GM19438 (cell line): ENCODE data around the gene DUXA.
A peak's percentile ranks its signal among the peaks of the same experiment; 100 is the strongest.
"Not testable (repeated sequence)": the region's sequence is repeated elsewhere in the genome, so short reads cannot be mapped to it uniquely, and the experiment has no call there.

ENCODE experiments used
- ATAC-seq: cut with Tn5 transposase; IDR thresholded peaks from one replicate; pipeline ENCODE4 v1.9.1; 2021; ENCODE audit warnings: low read depth; ENCODE audit not compliant: unreplicated experiment

The DUXA gene

DNA sequence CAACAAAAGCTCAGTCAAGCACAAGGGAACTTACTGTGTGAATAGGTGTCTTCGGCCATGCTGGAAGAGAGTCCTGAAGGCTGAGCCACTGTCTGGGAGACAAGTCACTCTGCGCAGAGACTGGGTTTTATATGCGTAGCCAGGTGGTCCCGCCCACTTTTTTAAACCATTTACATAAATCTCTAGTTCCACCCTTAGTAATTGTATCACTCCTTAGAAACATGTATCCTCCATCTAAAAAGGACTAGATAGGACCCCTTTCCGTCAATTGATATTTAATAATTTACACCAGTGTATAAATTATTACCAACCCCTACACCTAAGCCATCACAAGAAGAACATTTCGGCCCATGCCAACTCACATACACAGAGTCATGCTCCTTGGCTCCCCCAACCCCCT is at the start of gene DUXA:
Gene DUXA (minus strand): TSS at position 101 of the 400 bp plus-strand sequence. CDS start 42 bp downstream, at position 59.
- ATAC-seq = no peak

DNA sequence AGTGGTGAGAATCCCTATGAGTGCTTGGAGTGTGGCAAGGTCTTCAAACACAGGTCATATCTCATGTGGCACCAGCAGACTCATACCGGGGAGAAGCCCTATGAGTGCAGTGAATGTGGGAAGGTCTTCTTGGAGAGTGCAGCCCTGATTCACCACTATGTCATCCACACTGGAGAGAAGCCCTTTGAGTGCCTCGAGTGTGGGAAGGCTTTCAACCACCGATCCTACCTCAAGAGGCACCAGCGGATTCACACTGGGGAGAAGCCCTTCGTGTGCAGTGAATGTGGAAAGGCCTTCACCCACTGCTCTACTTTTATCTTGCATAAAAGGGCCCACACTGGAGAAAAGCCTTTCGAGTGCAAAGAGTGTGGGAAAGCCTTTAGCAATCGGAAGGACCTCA is 44.8 kb upstream of the DUXA start:
- no peak for ATAC-seq

DNA sequence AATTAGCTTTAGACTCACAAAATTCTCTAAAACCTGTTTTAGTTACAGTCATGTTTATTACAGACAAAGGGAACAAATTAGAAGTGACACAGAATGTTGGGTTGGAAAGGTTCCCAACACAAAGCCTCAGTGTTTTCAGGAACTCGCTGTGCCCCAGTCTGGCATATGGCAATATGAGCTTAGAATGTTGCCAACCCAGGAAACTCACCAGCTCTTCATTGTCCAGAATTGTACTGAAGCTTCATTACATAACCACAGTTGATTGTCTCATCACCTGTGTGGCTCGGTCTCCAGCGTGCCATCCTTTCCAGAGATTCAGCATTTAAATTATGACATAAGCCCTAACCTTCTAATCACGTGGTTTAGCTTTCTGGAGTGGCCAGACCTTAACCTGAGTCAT is 43.1 kb upstream of the DUXA start:
- no peak for ATAC-seq

DNA sequence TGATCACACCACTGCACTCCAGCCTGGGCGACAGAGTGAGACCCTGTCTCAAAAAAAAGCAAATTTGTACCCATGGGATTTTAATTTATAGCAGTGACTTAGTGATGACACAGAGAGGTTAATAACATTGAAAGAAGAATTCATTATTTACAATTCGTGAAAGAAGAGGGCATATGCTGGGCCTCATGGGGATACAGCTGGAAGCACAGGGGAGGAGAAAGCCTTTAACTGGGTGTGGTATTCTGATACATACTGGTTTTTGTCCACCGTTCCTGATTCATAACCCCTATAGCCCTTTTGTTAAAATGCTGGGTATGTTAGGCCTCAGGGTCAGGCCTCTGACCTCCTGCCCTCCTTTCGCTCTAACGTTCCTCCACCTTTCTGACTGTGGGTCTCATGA is 34.9 kb upstream of the DUXA start:
- no peak for ATAC-seq

DNA sequence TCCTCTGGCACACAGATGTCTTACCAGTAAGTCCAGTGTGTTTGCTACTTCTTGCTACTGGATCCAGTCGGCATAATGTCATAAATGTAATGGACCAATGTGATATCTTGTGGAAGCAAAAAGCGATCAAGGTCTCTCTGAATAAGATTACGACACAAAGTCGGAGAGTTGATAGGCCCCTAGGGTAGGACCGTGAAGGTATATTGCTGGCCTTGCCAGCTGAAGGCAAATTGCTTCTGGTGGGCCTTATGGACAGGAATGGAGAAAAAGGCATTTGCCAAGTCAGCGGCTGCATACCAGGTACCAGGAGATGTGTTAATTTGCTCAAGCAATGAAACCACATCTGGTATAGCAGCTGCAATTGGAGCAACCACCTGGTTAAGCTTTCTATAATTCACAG is 30.6 kb upstream of the DUXA start:
- ATAC-seq = not testable (repeated sequence)

DNA sequence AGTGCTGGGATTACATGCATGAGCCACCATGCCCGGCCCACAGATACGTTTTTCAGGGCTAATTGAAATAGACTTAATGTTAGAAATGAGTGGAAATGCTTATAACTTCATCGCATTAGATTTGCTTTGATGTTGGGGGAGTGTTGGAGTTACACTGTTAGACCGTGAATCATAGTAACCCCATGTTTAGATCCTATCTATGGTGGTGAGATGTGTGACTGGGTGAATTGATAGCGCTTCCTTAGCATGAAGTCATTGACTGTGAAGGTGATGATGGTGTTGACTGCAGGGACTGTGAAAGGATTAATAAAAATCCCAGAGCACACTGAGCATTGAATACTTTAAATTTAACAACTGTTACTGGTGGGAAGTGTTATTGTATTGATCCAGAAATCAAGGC is 25.7 kb upstream of the DUXA start:
- ATAC-seq = no peak

DNA sequence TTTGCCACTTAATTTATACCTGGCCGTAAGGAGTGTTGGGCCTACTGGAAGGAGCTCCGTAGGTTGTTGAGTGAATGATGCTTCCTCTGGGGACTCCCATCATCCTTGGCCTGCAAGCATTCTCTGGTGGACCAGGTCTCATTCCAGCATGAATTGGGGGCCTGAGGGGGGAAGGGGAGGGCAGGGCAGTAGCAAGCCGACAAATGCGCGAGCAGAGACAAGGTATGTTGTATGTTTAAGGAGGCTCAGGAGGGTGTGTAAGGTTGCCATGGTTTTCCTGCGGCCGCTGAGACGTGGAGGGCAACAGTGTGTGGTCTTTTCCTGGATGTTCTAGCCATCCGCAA is 24.8 kb upstream of the DUXA start:
- ATAC-seq = no peak

DNA sequence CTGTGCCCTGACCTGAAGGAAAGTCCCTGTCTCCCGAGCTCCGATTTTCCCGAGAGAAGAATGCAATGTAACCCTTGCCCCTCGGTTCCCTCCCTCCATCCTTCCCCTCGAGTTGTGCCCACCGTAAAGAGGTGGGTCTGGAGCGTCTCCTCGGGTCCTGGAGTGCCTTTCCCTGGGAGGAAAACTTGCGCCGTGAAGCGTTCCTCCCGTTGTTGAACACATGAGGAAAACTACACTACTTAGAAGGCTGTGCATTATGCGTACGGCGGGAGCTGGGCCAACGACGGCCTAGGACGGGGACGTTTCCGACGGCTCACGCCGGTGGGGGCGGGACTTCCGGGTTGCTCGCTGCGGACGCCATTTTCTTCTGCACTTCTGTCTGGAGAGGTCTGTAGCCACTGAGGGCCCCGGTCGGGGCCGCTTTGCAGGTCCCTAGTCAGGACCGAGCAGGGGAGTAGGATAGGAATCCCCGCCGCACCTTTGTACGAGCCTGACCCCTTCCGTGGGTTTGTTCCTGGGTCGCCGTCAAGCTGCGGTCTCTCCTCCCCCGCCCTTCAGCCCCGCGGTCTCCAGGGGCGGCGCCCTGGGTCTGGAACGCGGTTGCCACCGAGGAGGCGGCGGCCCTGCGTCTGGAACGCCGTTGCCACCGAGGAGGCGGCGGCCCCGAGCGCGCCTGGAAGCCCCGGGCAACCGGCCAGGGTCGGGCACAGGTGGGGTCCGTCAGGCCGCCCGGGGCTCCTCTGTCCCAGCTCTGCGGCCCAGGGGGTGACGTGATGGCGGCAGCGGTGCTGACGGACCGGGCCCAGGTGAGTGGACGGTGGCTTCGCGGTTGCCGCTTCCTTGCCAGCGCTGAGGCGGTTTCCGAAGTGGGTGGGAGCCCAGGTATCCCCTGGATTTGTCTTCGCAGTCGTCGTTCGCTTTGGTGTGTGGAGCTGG is 24.1 kb upstream of the DUXA start, which contains the start of gene ZNF264:
Gene ZNF264 (plus strand): TSS at position 360 of the 936 bp plus-strand sequence. CDS start 414 bp downstream, at position 774.
- peak; percentile 96 for ATAC-seq

DNA sequence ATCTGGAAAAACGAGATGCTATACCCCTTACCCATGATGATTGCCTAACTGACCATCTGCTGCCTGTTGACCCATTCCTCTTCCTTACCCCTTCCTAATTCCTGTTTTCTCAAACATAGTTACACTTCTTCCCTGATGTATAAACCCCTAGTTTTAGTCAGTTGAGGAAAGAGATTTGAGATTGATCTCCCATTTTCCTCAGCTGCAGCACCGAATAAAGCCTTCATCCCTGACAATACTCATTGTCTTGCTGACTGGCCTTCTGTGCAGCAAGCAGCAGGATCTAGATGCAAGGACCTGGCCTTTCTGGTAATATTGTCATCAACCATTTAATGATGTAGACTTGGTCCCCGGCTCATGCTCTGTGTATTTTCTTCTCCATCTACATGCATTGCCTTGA is 23.0 kb upstream of the DUXA start:
- ATAC-seq = no peak

DNA sequence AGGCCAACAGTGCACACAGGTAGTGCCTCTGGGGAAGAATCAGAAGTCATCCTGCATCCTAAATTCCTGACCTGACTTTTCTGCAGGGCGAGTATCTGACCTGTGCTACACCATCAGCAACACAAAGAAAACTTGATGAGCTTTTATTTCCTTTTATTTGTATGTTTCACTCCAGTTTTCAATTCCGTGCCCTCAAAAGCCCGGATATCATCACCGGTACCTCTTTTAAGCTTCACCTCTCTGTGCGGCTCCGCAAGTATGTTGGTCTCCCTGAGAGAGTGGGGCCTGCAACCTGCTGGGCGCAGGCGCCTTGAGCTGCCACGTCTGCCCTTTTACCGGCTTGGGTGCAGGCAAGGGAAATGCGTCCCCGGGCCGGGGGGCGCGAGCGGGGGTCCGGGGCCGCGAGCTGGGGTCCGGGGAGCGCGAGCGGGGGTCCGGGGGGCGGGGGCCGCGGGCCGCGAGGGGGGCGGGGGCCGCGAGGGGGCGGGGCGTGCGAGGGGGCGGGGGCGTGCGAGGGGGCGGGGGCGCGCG is 4.3 kb upstream of the DUXA start:
- ATAC-seq = no peak

DNA sequence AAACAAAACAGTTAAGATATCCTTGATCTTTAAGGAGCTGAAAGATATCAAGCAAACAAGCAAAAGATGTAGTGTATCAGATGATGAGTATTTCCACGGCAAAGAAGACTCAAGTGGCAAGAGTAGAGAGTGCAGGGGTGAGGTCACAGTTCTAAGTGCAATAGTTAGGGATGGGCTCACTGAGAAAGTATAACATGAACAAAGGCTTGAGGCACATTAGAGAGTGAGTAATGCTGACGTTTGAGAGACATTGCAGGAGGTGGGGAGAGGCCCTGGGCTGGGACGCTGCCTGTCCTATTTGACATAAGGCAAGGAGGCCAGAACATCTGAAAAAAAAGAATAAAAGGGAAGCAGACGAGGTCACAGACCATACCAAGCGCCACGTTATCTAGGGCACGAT is 1.4 kb downstream of the DUXA start:
- no peak for ATAC-seq

DNA sequence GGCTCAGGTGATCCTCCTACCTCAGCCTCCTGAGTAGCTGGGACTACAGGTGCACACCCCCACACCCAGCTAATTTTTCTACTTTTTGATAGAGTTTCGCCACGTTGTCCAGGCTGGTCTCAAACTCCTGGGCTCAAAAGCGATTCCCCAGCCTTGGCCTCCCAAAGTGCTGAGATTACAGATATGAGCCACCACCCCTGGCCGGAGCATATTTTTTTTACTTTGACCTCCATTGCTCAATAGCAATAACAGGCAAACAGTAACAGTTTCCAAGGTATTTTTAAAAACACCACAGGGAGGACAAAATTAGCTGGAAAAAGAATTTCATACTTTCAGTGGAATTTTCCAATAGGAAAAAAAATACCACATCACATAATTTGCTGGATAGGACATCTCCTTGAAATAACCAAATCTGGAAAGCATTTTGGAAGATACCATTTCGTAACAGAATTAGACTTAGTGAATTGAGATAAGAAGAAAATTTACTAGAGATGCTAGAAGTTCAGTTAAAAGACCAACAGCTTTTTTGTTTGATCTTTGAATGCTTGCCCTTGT is 5.2 kb downstream of the DUXA start:
- no peak for ATAC-seq

DNA sequence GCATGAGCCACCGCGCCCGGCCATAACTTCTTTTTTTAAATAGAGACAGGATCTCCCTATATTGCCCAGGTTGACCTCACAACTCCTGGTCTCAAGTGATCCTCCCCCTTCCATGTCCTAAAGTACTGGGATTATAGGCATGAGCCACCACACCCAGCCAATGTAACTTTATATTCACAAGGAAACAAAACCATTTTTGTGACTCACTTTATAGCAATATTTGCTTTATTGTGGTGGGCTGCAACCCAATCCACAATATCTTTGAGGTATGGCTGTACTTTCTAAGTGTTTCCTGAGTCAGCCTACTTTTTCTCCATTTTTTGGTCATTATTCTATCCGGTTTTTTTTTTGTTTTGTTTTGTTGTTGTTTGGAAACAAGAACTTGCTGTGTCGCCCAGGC is 14.4 kb downstream of the DUXA start:
- ATAC-seq = no peak

DNA sequence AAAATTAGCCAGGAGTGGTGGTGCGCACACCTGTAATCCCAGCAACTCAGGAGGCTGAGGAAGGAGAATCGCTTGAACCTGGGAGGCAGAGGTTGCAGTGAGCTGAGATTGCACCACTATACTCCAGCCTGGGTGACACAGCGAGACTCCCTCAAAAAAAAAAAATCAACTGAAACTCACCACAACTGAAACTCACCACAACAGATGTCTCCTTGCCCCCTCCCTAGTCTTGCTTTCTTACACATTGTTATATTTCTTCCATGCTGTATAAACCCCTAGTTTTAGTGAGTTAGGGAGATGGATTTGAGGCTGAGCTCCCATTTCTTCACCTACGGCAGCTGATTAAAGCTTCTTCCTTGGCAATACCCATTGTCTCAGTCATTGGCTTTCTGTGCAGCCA is 25.6 kb downstream of the DUXA start:
- no peak for ATAC-seq

DNA sequence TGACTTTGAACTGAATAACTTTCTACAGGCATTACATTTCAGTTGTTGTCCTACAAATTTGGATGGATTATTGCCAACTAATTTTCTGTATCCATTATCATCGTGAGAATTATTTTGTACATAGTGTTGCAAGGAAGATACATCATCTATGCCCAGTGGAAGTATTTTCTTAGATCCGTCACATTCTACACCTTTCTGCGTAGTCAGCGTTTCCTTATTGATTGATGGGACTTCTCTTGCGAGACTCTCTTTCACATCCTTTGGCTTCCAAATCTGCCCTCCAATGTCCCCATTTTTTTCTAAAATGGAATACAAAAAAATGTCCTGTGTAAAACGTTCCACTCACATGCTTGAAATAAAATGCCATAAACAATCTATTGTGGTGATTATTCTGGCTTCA is 31.5 kb downstream of the DUXA start:
- no peak for ATAC-seq

DNA sequence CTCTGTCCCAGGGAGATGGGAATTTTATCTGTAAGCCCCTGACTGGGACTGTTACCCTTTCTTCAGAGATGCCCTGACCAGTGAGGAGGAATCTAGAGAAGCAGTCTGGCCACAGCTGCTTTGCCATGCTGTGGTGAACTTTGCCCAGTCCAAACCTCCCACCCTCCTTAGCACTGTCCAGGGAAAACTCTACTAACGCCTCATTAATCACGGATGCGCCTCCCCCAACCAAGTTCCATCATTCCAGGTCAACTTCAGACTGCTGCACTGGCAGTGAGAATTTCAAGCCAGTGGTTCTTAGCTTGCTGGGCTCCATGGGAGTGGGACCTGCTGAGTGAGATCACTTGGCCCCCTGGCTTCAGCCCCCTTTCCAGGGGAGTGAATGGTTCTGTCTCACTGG is 39.9 kb downstream of the DUXA start:
- not testable (repeated sequence) for ATAC-seq

DNA sequence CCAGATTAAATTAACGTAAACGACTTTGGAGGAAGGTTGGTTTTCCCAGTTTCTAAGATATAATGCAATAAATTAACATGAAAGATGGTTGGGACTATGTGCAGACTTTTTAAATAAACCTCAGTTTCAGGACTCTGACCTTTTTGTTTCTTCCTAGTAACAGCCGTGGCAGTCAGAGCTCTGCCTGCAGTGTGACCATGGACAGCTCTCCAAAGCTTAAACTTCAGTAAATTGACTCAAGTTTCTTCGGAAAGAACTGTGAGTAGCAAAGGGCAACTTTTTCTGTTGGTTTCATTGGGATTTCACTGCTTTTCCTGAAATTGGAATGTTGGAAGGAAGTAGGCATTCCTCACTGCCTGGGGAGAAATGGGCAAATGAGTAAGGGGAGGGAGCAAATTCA is 43.4 kb downstream of the DUXA start:
- ATAC-seq = no peak

DNA sequence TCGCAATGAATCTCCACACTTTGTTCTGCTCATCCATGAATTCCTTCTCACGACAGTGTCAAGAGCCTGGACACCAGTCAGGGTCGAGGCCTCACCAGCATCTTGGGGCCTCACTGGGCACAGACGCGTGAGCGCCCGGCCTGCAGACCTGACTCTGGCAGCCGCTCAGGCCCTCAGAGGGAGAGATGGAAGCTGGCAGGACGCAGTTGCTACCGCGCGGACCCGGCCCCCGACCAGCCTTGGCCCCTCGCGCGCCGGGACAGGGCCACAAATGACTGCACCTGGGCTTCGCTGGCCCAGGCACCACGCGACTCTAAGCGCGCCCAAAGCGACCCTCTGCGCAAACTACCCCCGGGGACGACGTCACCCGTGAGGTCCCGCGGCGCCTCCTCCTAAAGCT is 48.4 kb downstream of the DUXA start:
- ATAC-seq = no peak

DNA sequence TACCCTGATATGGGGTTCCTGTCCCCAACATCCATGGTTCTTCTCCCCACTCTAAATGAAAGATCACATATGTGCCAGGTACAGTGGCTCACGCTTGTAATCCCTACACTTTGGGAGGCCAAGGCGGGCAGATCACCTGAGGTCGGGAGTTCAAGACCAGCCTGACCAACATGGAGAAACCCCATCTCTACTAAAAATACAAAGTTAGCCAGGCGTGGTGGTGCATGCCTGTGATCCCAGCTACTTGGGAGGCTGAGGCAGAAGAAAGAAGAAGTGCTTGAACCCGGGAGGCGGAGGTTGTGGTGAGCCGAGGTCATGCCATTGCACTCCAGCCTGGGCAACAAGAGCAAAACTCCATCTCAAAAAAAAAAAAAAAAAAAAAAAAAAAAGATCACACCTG is 53.8 kb downstream of the DUXA start:
- ATAC-seq = not testable (repeated sequence)

DNA sequence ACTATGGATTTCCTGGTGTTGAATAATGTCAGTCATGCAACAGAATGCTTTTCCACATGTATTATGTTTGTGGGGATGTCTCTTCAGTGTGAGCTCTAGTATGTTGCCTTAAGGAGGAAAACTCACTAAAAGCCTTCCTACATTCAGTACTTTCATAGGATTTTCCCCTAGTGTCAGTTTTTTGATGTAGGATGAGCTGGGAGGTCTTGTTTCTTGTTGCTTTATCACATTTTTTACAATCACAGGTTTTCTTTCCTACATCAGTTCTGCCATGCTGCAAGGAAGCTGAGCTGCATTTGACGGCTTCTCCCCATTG is 56.0 kb downstream of the DUXA start:
- ATAC-seq = no peak

DNA sequence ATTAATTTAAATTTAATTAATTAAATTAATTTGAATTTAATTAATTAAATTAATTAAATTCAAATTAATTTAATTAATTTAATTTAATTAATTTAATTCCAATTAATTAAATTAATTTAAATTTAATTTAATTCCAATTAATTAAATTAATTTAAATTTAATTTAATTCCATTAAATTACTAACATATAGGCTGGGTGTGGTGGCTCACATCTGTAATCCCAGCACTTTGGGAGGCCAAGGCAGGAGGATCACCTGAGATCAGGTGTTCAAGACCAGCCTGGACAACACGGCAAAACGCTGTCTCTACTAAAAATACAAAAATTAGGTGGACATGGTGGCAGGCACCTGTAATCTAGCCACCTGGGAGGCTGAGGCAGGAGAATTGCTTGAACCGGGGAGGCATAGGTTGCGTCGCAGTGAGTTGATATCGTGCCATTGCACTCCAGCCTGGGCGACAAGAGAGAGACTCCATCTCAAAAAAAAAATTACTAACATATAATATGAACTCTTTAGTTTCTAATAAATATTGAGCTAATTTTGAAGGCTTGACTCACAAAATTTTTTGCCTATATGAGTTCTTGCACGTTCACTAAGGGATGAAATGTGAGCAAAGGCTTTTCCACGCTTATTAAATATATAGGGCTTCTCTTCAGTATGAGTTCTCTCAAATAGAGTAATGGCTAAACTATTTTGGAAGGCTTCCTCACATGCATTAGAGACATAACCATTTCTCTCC is 56.5 kb downstream of the DUXA start:
- ATAC-seq = no peak
